Adrenal gland (tissue), 12 donors: ENCODE results near the gene TRIO. TPM values are rescaled to one million over a fixed set of nuclear protein-coding genes. Genes with fewer than 3 reads are reported as not detected.

Experiments used
- DNase-seq, 7 donors: peaks; one replicate each; pipeline ENCODE4 v3.0.0-alpha.2; 2019 to 2020
- H3K27ac ChIP-seq, 5 donors: fragments of 200-600 bp; sonication (generic) in 4 of 5; 1 replicate in 3 of 5; 2 replicates in 2 of 5; pipeline versions ENCODE4 v1.5.1 to v1.8.0; 2016 to 2020; ENCODE audit warnings: mild to moderate bottlenecking in 1 of 5
- H3K27me3 ChIP-seq: fragments of 200-600 bp; 2 replicates; pipeline ENCODE4 v1.8.0; 2021
- H3K36me3 ChIP-seq, 2 donors: fragments of 200-600 bp; replicated peaks in 1 of 2; 1 replicate in 1 of 2; 2 replicates in 1 of 2; pipeline versions ENCODE4 v1.5.1 to v1.8.0; 2018 to 2022
- H3K4me1 ChIP-seq, 2 donors: fragments of 200-600 bp; replicated peaks in 1 of 2; 1 replicate in 1 of 2; 2 replicates in 1 of 2; pipeline versions ENCODE4 v1.5.1 to v1.8.0; 2018 to 2021
- H3K4me3 ChIP-seq, 4 donors: fragments of 200-600 bp; sonication (generic) in 3 of 4; one replicate each; pipeline ENCODE4 v1.5.1; 2016 to 2018
- H3K9me3 ChIP-seq, 3 donors: fragments of 200-600 bp; sonication (generic) in 1 of 3; replicated peaks in 1 of 3; 1 replicate in 2 of 3; 2 replicates in 1 of 3; pipeline versions ENCODE4 v1.5.1 to v1.8.0; 2016 to 2021
- CTCF ChIP-seq, 6 experiments: fragments of 450-650 bp in 4 of 6; fragments of 200-600 bp in 2 of 6; sonication (generic) in 1 of 6; IDR thresholded peaks; 1 replicate in 5 of 6; 2 replicates in 1 of 6; pipeline versions ENCODE4 v1.5.1 to v1.8.0; 2016 to 2021; ENCODE audit warnings: antibody characterized with exemption in 6 of 6, mild to moderate bottlenecking in 2 of 6, moderate library complexity in 1 of 6
- POLR2A ChIP-seq, 2 donors: fragments of 450-650 bp; IDR thresholded peaks; one replicate each; pipeline ENCODE4 v1.6.1; 2017; ENCODE audit warnings: antibody characterized with exemption in 2 of 2, mild to moderate bottlenecking in 2 of 2, moderate library complexity in 1 of 2
- WGBS, 4 donors: extraction: QIAGEN DNeasy Blood & Tissue Kit in 2 of 4; methylation state at CpG; one replicate each; pipeline versions ENCODE4 v1.1.5 to v1.1.7; 2013 to 2017; 5-methylcytosine and 5-hydroxymethylcytosine counted together
- intact Hi-C, 2 donors: fragments of 100-400 bp; cut with DNase I; formaldehyde crosslinking; loops; one replicate each; pipeline versions ENCODE4 v1.14.1 to v1.15.0; 2022 to 2023
- polyA plus RNA-seq, 3 donors: library from polyadenylated mRNA; stranded (reverse); fragments of 200-250 nt in 2 of 3; fragments of 350-450 nt in 1 of 3; fragmentation: Illumina TruSeq in 1 of 3; extraction: RNeasy Lipid Tissue Mini Kit (QIAGEN cat#74804) in 1 of 3; gene quantifications; one replicate each; pipeline ENCODE4 v1.2.3, GENCODE V29; 2013 to 2014
- total RNA-seq, 9 donors: library from RNA; depleted of rRNA in 4 of 9; stranded (reverse); fragments of >200 nt in 4 of 9; fragments of 120-200 nt in 1 of 9; fragmentation: NEBNext Ultra II Directional in 1 of 9; extraction: Animal tissue kit (Norgen Biotek cat#: 25700) in 1 of 9; gene quantifications; one replicate each; pipeline versions ENCODE4 v1.1.0 to v1.2.4, GENCODE V29; 2013 to 2023
- donor health status: healthy with polysubstance abuse.
- donor health status: Bipolar disorder and iron deficiency.
- donor health status: DM: yes; HTN: yes; CAD: no.
- donor health status: DM: no; HTN: no; CAD: no.
- donor health status: DM: no; HTN: no; CAD: no.
- donor health status: DM: yes; HTN: yes; CAD: no.

TRIO gene
- total and polyA plus RNA-seq, 12 donors: 27.3 to 109 (median 72.4) TPM

- WGBS, 4 donors: 52 to 62% (median 58%) methylated on average over 8 of the region's 8 CpGs
- TF ChIP-seq CTCF (IDR thresholded peaks at IDR 0.05) (no peak), POLR2A (IDR thresholded peaks at IDR 0.05) (no peak)
- Histone ChIP-seq H3K4me3 (no peak overlapping the region), H3K27me3 (no peaks in the 10 kb centered on the region), H3K4me1 (no peaks in the 10 kb centered on the region), H3K27ac (no peak overlapping the region), H3K36me3 (no peaks in the 10 kb centered on the region), H3K9me3 (no peaks in the 10 kb centered on the region)
- no peak for DNase-seq
- intact Hi-C loops: no loop called here
These were observed 414.8 kb downstream of the TRIO start for GRCh38 chr5:14557791-14558415.

Other genes with a start within 250 kb of the TRIO start
- gene DNAH5, start 198.7 kb upstream of the TRIO start, total RNA-seq: 1 to 10 TPM in 1 of 9 donors, under 1 TPM in 8; 0.06 to 1.4 (median 0.32) TPM
- gene DNAH5, start 198.7 kb upstream of the TRIO start, polyA plus RNA-seq: under 1 TPM; 0.08 to 0.27 (median 0.17) TPM